Measurements from ENCODE around the gene TLE6.
"Not testable (repeated sequence)": the region's sequence is repeated elsewhere in the genome, so short reads cannot be mapped to it uniquely, and the experiment has no call there.

Gene TLE6

GRCh38 chr19:2987797-2988196 is 10.4 kb downstream of the TLE6 start:
- peaks cover 4% of the 10 kb centered on the region for H3K4me1 ChIP-seq (ENCODE audit: insufficient read depth, low read length, poor library complexity, severe bottlenecking)
- no peak overlapping the region for H3K4me2 ChIP-seq (ENCODE audit: low read depth, low read length, poor library complexity, severe bottlenecking)
- H3K9ac ChIP-seq (ENCODE audit: low read depth, low read length, poor library complexity, severe bottlenecking) = no peak overlapping the region
- no peaks in the 10 kb centered on the region for H3K9me3 ChIP-seq (ENCODE audit: insufficient read depth, low read depth, low read length)
- H3K27me3 ChIP-seq (ENCODE audit: insufficient read depth, low read length, poor library complexity, severe bottlenecking) = no peaks in the 10 kb centered on the region
- no peaks in the 10 kb centered on the region for H3K79me2 ChIP-seq (ENCODE audit: insufficient read depth, low read length)
- H3K4me3 ChIP-seq (ENCODE audit: low read length, poor library complexity, severe bottlenecking) = no peak overlapping the region
- no peak overlapping the region for H2AFZ ChIP-seq (ENCODE audit: low read length)
- TF ChIP-seq, protein P1, sequence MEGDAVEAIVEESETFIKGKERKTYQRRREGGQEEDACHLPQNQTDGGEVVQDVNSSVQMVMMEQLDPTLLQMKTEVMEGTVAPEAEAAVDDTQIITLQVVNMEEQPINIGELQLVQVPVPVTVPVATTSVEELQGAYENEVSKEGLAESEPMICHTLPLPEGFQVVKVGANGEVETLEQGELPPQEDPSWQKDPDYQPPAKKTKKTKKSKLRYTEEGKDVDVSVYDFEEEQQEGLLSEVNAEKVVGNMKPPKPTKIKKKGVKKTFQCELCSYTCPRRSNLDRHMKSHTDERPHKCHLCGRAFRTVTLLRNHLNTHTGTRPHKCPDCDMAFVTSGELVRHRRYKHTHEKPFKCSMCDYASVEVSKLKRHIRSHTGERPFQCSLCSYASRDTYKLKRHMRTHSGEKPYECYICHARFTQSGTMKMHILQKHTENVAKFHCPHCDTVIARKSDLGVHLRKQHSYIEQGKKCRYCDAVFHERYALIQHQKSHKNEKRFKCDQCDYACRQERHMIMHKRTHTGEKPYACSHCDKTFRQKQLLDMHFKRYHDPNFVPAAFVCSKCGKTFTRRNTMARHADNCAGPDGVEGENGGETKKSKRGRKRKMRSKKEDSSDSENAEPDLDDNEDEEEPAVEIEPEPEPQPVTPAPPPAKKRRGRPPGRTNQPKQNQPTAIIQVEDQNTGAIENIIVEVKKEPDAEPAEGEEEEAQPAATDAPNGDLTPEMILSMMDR (conservative IDR thresholded peaks at IDR 0.05; ENCODE audit: low read length) = no peak
- no peak for TF ChIP-seq EZH2phosphoT487 (IDR thresholded peaks at IDR 0.05; ENCODE audit: borderline replicate concordance)
- no peaks in the 10 kb centered on the region for H4K20me1 ChIP-seq (ENCODE audit: insufficient read depth, low read length, poor library complexity, severe bottlenecking)
- no peaks in the 10 kb centered on the region for H3K9me2 ChIP-seq (replicated peaks; ENCODE audit: low read depth, low read length)
- H3F3A ChIP-seq (ENCODE audit: low read depth) = no peaks in the 10 kb centered on the region
- no peaks in the 10 kb centered on the region for H3K36me3 ChIP-seq (ENCODE audit: insufficient read depth, low read length)

DNA sequence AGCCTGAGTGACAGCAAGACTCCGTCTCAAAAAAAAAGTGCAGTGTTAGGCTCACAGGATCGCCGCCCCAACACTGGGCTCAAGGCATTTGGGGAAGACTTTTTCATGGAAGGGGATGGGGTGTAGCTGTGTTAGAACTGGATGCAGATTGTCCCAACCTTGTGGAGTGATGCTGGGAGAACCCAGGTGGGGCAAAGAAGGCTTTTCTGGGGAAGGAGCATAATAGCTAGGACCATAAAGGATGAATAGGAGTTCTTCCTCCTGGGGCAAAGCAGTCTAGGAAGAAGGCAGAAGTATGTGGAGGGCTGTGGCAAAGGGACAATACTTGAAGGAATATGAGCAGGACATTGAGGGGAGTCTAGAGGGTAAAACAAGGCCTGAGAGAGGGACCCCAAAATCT is 11.2 kb downstream of the TLE6 start:
- Histone ChIP-seq H2AFZ (ENCODE audit: low read length) (no peak overlapping the region), H3K36me3 (ENCODE audit: insufficient read depth, low read length) (no peaks in the 10 kb centered on the region), H3K9me3 (ENCODE audit: insufficient read depth, low read depth, low read length) (no peaks in the 10 kb centered on the region), H3K4me3 (ENCODE audit: low read length, poor library complexity, severe bottlenecking) (no peak overlapping the region), H3K9me2 (replicated peaks; ENCODE audit: low read depth, low read length) (no peaks in the 10 kb centered on the region), H3K4me2 (ENCODE audit: low read depth, low read length, poor library complexity, severe bottlenecking) (no peak overlapping the region), H3K4me1 (ENCODE audit: insufficient read depth, low read length, poor library complexity, severe bottlenecking) (peaks cover 4% of the 10 kb centered on the region), H3K79me2 (ENCODE audit: insufficient read depth, low read length) (no peaks in the 10 kb centered on the region), H3F3A (ENCODE audit: low read depth) (no peaks in the 10 kb centered on the region), H4K20me1 (ENCODE audit: insufficient read depth, low read length, poor library complexity, severe bottlenecking) (no peaks in the 10 kb centered on the region), H3K9ac (ENCODE audit: low read depth, low read length, poor library complexity, severe bottlenecking) (no peak overlapping the region), H3K27me3 (ENCODE audit: insufficient read depth, low read length, poor library complexity, severe bottlenecking) (no peaks in the 10 kb centered on the region)
- TF ChIP-seq, protein P1 (conservative IDR thresholded peaks at IDR 0.05; ENCODE audit: low read length) = no peak
- TF ChIP-seq EZH2phosphoT487 (IDR thresholded peaks at IDR 0.05; ENCODE audit: borderline replicate concordance) = no peak

- TF ChIP-seq EZH2phosphoT487 (IDR thresholded peaks at IDR 0.05; ENCODE audit: borderline replicate concordance) = no peak
- TF ChIP-seq, protein P1 (conservative IDR thresholded peaks at IDR 0.05; ENCODE audit: low read length) = no peak
- Histone ChIP-seq H3K79me2 (ENCODE audit: insufficient read depth, low read length) (no peaks in the 10 kb centered on the region), H3K4me2 (ENCODE audit: low read depth, low read length, poor library complexity, severe bottlenecking) (no peak overlapping the region), H3F3A (ENCODE audit: low read depth) (no peaks in the 10 kb centered on the region), H3K27me3 (ENCODE audit: insufficient read depth, low read length, poor library complexity, severe bottlenecking) (no peaks in the 10 kb centered on the region), H3K4me3 (ENCODE audit: low read length, poor library complexity, severe bottlenecking) (no peak overlapping the region), H4K20me1 (ENCODE audit: insufficient read depth, low read length, poor library complexity, severe bottlenecking) (no peaks in the 10 kb centered on the region), H3K4me1 (ENCODE audit: insufficient read depth, low read length, poor library complexity, severe bottlenecking) (no peaks in the 10 kb centered on the region), H3K36me3 (ENCODE audit: insufficient read depth, low read length) (no peaks in the 10 kb centered on the region), H3K9ac (ENCODE audit: low read depth, low read length, poor library complexity, severe bottlenecking) (no peak overlapping the region), H2AFZ (ENCODE audit: low read length) (no peak overlapping the region), H3K9me2 (replicated peaks; ENCODE audit: low read depth, low read length) (no peaks in the 10 kb centered on the region), H3K9me3 (ENCODE audit: insufficient read depth, low read depth, low read length) (no peaks in the 10 kb centered on the region)
These were observed 12.0 kb downstream of the TLE6 start for GRCh38 chr19:2989236-2989946.

- H3K36me3 ChIP-seq (ENCODE audit: insufficient read depth, low read length); H3K9ac ChIP-seq (ENCODE audit: low read depth, low read length, poor library complexity, severe bottlenecking); H2AFZ ChIP-seq (ENCODE audit: low read length); H3K9me2 ChIP-seq (replicated peaks; ENCODE audit: low read depth, low read length); H3F3A ChIP-seq (ENCODE audit: low read depth); H3K4me3 ChIP-seq (ENCODE audit: low read length, poor library complexity, severe bottlenecking); H3K79me2 ChIP-seq (ENCODE audit: insufficient read depth, low read length); H3K4me1 ChIP-seq (ENCODE audit: insufficient read depth, low read length, poor library complexity, severe bottlenecking); H4K20me1 ChIP-seq (ENCODE audit: insufficient read depth, low read length, poor library complexity, severe bottlenecking); H3K27me3 ChIP-seq (ENCODE audit: insufficient read depth, low read length, poor library complexity, severe bottlenecking); H3K9me3 ChIP-seq (ENCODE audit: insufficient read depth, low read depth, low read length); H3K4me2 ChIP-seq (ENCODE audit: low read depth, low read length, poor library complexity, severe bottlenecking): not testable (repeated sequence)
These were observed 15.0 kb downstream of the TLE6 start for GRCh38 chr19:2992333-2992732.
